Measurements from ENCODE around the gene ARHGAP24. TPM values are rescaled to one million over a fixed set of nuclear protein-coding genes. Genes with fewer than 3 reads are reported as not detected.

Gene ARHGAP24
- total RNA-seq, 1 donor from 2014 or later, result 17.8 TPM

GRCh38 chr4:85595796-85596559, 121.0 kb downstream of the ARHGAP24 start:
- TF ChIP-seq CTCF (IDR thresholded peaks at IDR 0.05; ENCODE audit: unreplicated experiment), result no peak
- Mint-ChIP-seq H3K4me1 (ENCODE audit: low read depth) (no peaks in the 10 kb centered on the region), H3K36me3 (ENCODE audit: insufficient read depth) (no peaks in the 10 kb centered on the region), H3K27ac (no peak overlapping the region), H3K27me3 (no peaks in the 10 kb centered on the region), H3K4me3 (ENCODE audit: low read depth) (no peak overlapping the region), H3K9me3 (ENCODE audit: low read depth) (no peaks in the 10 kb centered on the region)
- DNase-seq (ENCODE audit: low spot score, unreplicated experiment), result no peak

GRCh38 chr4:85598936-85599335, 124.0 kb downstream of the ARHGAP24 start:
- Mint-ChIP-seq H3K4me3 (ENCODE audit: low read depth) (no peak overlapping the region), H3K27ac (no peak overlapping the region), H3K4me1 (ENCODE audit: low read depth) (no peaks in the 10 kb centered on the region), H3K27me3 (no peaks in the 10 kb centered on the region), H3K9me3 (ENCODE audit: low read depth) (no peaks in the 10 kb centered on the region), H3K36me3 (ENCODE audit: insufficient read depth) (no peaks in the 10 kb centered on the region)
- TF ChIP-seq CTCF (IDR thresholded peaks at IDR 0.05; ENCODE audit: unreplicated experiment), result no peak
- no peak for DNase-seq (ENCODE audit: low spot score, unreplicated experiment)

- TF ChIP-seq CTCF (IDR thresholded peaks at IDR 0.05; ENCODE audit: unreplicated experiment), result no peak
- H3K9me3 Mint-ChIP-seq (ENCODE audit: low read depth), result no peaks in the 10 kb centered on the region
- H3K4me1 Mint-ChIP-seq (ENCODE audit: low read depth), result no peaks in the 10 kb centered on the region
- H3K27me3 Mint-ChIP-seq, result no peaks in the 10 kb centered on the region
- H3K27ac Mint-ChIP-seq, result no peak overlapping the region
- no peak for DNase-seq (ENCODE audit: low spot score, unreplicated experiment)
- H3K4me3 Mint-ChIP-seq (ENCODE audit: low read depth), result no peak overlapping the region
- no peaks in the 10 kb centered on the region for H3K36me3 Mint-ChIP-seq (ENCODE audit: insufficient read depth)
These were observed 125.6 kb downstream of the ARHGAP24 start for GRCh38 chr4:85600501-85600900.

GRCh38 chr4:85603437-85604336, 128.7 kb downstream of the ARHGAP24 start:
- no peak for DNase-seq (ENCODE audit: low spot score, unreplicated experiment)
- no peaks in the 10 kb centered on the region for H3K9me3 Mint-ChIP-seq (ENCODE audit: low read depth)
- no peaks in the 10 kb centered on the region for H3K27me3 Mint-ChIP-seq
- no peak overlapping the region for H3K27ac Mint-ChIP-seq
- H3K4me1 Mint-ChIP-seq (ENCODE audit: low read depth), result no peaks in the 10 kb centered on the region
- H3K36me3 Mint-ChIP-seq (ENCODE audit: insufficient read depth), result no peaks in the 10 kb centered on the region
- H3K4me3 Mint-ChIP-seq (ENCODE audit: low read depth), result no peak overlapping the region
- TF ChIP-seq CTCF (IDR thresholded peaks at IDR 0.05; ENCODE audit: unreplicated experiment), result no peak

- Mint-ChIP-seq H3K4me1 (ENCODE audit: low read depth) (no peaks in the 10 kb centered on the region), H3K9me3 (ENCODE audit: low read depth) (no peaks in the 10 kb centered on the region), H3K27ac (no peak overlapping the region), H3K4me3 (ENCODE audit: low read depth) (no peak overlapping the region), H3K36me3 (ENCODE audit: insufficient read depth) (no peaks in the 10 kb centered on the region), H3K27me3 (no peaks in the 10 kb centered on the region)
- TF ChIP-seq CTCF (IDR thresholded peaks at IDR 0.05; ENCODE audit: unreplicated experiment), result no peak
- no peak for DNase-seq (ENCODE audit: low spot score, unreplicated experiment)
These were observed 131.6 kb downstream of the ARHGAP24 start for GRCh38 chr4:85606505-85606904.

Data from progenitor cell of endocrine pancreas (in vitro differentiated cells).